Gastrocnemius medialis (tissue), 4 donors: Measurements from ENCODE around the gene ACOXL.

Source experiments
- CTCF ChIP-seq, 5 experiments: fragments of 450-650 bp in 3 of 5; fragments of 200-600 bp in 2 of 5; sonication (generic) in 2 of 5; IDR thresholded peaks in 4 of 5; conservative IDR thresholded peaks in 1 of 5; 1 replicate in 4 of 5; 2 replicates in 1 of 5; pipeline ENCODE4 v1.5.1; 2016 to 2019; ENCODE audit warnings: antibody characterized with exemption in 5 of 5, mild to moderate bottlenecking in 3 of 5, moderate library complexity in 3 of 5
- POLR2A ChIP-seq, 2 donors: fragments of 450-650 bp; IDR thresholded peaks; one replicate each; pipeline ENCODE4 v1.6.1; 2017; ENCODE audit warnings: antibody characterized with exemption in 2 of 2, mild to moderate bottlenecking in 2 of 2, moderate library complexity in 2 of 2

- no peak for TF ChIP-seq CTCF (IDR thresholded peaks at IDR 0.05 in 4 of 5, conservative IDR thresholded peaks at IDR 0.05 in 1 of 5)
- TF ChIP-seq POLR2A (IDR thresholded peaks at IDR 0.05) = no peak
Measured at GRCh38 chr2:110867078-110867477, 134.7 kb downstream of the ACOXL start.
